Stimulated activated CD4-positive, alpha-beta T cell treated with anti-CD3 and anti-CD28 coated beads, Interleukin-15, amount 100 ng/mL, for 1 hour (primary cell): ENCODE results near the gene TYMP.
A peak's percentile ranks its signal among the peaks of the same experiment; 100 is the strongest.
"Not testable (repeated sequence)": the region's sequence is repeated elsewhere in the genome, so short reads cannot be mapped to it uniquely, and the experiment has no call there.

Source experiments
- DNase-seq, 2 donors: peaks; one replicate each; pipeline ENCODE4 v3.0.0-alpha.2; 2020; ENCODE audit warnings: low read depth in 1 of 2, low spot score in 1 of 2

TYMP gene

DNA sequence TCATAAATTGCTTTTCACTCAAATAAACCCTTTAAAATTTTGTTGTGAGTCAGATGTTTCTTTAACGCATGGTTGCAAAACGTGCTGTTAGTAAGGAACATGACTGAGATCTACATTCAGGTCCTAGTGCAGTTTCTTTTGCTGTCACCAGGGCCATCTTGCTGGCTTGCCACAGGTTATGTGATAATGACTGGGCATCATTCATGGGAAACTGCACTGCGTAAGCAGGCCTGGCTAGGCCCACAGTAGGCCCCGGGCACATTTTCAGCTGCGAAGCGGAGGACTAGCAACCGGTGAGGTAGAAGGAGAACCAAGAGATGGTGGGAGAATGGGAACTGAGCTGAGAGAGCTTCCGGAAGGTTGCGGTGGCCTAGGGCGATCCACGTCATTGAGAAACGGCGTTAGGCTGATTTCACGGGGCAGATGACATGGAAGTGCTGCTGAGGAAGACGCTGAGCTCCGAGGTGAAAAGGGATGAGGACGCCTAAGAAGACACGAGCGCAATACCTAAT lies 12.7 kb upstream of the TYMP start:
- no peak for DNase-seq

DNA sequence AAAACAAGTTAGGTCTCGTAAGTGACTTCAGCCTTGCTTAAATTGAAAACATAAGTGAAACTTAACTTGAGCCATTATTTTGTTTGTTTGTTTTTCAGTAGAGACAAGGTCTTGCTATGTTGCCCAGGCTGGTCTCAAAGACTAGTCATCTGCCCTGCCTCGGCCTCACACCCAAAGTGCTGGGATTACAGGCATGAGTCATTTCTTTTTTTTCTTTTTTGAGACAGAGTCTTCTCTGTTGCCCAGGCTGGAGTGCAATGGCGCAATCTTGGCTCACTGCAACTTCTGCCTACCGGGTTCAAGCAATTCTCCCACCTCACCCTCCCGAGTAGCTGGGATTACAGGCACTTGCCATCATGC lies 11.8 kb upstream of the TYMP start:
- not testable (repeated sequence) for DNase-seq

DNA sequence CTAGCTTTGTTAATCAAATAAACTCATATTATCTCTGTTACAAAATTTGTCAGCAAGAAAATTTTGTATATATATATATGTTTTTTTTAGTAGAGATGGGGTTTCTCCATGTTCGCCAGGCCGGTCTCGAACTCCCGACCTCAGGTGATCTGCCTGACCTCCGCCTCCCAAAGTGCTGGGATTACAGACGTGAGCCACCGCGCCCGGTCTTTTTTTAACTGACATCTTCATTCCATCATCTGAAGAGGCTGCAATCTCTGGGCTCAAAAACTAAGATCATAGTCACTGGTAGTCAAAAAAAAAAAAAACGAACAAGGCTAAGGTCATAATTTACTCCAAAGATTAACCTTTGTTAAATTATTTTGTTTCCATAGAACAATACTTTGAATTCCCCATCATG lies 10.6 kb upstream of the TYMP start:
- no peak for DNase-seq

DNA sequence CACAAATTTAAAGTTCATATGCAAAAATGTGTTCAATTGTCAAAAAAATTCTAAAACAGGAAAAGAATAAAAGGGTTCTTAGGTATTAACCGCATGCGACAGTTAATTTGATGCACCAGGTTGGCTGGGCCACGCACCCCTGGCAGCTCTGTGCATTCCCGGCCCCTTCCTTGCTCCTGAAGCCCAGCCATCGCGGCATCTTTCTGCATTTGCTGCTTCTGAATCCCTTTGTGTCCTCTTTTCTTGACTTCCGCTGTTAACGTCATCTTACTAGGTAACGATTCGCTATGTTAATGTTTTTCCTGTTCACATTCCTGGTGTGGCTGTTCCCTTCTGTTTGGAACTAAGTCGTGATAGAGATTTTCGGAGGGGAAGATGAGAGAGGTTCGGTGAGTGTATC lies 8.0 kb upstream of the TYMP start:
- DNase-seq = no peak

DNA sequence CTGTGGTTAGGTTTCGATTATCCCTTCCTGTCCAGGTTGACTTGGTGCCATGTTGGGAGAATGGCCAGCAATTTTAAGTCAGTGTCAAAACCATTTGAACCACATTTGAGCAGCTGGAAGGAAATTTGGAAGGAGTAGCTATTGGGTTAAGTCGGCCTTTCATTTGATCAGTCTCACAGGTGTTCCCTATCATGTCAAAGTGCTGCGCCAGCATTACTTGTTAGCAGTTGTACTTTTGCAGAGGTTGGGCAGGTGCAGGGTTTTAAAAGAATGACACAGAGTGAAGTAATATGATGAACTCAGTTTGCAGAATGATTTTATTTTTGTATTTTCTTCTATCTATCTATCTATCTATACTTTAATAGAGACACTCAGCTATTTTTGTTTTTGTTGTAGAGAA lies 6.4 kb upstream of the TYMP start:
- no peak for DNase-seq

DNA sequence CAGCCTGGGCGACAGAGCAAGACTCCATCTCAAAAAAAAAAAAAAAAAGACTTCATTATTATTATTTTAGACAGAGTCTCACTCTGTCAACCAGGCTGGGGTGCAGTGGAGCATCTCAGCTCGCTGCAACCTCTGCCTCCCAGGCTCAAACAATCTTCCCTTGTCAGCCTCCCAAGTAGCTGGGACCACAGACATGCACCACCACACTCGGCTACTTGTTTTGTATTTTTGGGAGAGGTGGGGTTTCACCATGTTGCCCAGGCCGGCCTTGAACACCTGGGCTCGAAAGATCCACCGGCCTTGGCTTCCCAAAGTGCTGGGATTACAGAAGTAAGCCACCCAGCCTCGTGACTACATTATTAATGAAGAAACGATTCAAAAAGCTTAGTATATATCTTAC lies 5.3 kb upstream of the TYMP start:
- no peak for DNase-seq

DNA sequence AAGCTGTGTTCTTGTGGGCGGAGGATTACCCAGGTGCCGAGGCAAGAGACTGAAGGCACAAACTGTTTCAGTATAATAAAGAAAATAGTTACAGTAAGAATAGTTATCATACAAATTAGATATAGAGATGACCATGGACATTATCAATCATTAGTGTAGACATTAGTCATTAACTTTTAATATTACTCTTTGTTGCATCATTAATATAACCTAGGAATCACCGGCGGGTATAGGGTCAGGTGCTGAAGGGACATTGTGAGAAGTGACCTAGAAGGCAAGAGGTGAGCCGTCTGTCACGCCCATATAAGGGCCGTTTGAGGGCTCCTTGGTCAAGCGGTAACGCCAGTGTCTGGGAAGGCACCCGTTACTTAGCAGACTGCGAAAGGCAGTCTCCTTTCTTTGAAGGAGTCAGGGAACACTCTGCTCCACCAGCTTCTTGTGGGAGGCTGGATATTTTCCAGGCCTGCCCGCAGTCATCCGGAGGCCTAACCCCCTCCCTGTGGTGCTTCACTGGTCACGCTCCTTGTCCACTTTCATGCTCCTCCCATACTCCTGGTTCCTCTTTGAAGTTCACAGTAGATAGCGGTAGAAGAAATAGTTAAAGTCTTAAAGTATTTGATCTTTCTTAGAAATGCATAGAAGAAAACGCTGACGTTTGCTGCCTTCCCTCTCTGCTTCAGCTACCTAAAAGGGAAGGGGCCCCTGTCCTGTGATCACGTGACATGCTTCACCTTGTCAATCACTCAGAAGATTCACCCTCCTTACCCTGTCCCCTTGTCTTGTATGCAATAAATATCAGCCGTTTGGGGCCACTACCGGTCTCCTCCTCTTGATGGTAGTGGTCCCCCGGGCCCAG lies 4.3 kb upstream of the TYMP start:
- not testable (repeated sequence) for DNase-seq

DNA sequence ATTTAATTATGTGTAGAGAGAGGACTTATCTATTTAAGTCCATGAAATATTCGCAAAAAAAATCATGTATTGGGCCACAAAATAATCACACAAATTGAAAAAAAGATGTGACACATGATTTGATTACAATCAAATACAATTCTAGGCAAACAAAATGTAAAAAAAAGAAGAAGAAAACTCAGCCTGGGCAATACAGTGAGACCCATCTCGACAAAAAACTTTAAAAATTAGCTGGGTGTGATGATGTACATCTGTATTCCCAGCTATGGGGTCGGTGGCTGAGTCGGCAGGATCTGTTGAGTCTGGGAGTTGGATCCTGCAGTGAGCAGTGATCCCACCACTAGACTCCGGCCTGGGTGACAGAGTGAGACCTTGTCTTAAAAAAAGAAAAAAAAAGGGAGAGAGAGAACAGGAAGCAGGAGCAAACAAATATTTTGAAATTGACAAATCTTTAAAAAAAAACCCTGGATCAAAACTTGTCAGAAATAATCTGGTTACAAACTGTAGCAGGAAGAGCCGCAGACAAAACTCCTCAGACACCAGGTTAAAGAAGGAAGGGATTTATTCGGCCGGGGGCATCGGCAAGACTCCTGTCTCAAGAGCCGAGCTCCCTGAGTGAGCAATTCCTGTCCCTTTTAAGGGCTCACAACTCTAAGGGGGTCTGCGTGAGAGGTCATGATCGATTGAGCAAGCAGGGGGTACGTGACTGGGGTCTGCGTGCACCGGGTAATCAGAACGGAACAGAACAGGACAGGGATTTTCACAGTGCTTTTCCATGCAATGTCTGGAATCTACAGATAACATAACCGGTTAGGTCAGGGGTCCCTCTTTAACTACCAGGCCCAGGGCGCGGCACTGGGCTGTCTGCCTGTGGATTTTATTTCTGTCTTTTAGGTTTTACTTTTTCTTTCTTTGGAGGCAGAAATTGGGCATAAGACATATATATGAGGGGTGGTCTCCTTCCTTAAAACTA lies 3.3 kb upstream of the TYMP start:
- DNase-seq = no peak

DNA sequence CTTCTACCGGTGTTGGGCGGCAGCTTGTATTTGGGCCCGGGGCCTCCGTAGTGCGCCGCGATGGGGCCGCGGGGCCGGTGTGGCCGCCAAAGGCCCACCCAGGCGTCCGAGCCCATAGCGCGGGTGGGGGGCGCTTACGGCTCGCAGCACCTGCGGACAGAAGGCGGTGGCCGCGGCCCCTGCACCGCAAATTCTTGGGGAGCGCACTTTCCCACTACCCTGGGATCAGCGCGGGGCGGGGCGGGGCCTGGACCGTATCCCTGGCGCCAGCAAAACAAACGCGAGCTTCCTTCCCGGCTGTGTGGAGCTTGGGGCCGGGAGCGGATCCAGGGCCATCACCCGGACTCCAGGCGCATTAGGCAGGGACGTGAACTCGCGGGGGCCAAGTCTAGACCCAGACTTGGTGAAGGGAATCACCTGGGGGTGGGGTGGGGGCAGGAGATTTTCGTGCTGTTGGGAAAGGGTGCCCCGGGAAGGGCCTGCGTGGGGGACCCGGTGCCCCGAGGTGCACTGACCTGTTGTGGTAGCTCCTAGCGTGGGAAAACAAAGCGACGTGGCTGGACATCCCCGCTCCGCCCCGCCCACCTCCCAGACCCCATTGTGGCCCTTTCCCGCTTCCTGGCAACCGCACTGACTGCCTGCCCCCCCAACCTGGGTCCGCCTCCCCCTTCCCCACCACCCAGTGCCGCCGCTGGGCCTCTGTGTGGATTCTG lies 2.3 kb upstream of the TYMP start:
- DNase-seq = no peak

DNA sequence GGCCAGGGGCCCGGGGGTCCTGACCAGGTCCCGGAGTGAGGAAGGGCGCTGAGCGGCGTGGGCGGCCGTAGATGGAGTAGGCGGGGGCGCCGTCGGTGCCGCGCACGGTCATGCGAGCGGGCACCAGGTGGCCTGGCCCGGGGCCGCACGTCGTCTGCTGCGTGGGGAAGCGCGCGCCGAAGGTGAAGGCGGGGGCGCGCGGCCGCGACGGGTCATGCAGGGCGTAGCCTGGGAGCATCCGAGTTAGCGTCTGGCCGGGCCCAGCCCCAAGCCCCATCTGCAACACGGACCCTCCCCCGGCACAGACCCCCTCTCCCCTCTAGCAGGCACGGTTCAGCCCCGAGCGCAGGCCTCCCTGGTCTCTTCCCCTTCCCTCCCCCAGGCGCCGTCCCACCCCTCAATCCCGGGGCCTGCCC lies 1.7 kb upstream of the TYMP start:
- peak; percentile 50 to 61 for DNase-seq

DNA sequence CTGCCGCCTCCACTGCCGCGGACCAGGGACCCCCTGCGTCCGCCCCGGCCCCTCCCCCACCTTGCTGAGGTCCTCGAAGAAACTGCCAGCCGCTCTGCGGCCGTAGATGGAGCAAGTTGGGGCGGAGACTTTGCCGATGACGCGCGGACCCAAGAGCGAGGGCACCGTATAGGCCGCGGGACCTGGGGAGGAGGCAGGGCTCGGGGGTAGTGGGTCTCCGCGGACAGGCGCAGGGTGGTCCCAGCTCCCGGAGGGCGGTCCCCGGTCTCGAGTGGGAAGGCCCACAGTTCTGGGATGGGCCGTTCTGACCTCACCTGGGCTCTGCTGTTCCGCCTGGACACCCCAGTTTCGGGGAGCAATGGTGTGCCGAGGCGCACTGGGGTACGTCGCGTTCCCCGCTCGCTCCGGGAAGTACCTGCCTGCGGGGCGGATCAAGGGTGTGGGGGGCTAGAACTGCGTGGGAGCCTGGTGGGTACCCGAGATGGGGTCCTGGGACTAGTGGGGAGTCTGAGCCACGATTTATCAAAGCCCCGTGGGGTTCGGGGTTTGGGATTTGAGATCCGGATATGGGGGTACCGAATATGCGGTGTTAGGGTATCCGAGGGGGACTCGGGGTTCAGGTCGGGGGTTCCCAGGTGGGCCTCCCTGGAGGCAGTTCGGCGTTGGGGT lies 1.2 kb upstream of the TYMP start:
- peak; percentile 65 to 67 for DNase-seq

DNA sequence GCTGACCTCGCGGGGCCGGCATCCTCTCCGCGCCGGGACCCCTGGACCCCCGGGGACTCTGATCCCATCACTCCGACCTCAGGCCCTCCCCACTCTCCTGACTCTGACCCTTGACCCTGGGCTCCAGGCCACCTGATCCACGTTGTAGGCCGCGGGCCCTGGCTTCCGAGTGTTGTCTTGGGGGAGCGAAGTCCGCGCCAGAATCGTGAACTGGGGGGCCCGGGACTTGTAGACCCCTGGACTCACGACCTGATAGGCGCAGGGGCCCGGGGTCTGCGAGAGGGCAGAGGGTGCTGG lies 716 bp upstream of the TYMP start:
- DNase-seq = no peak

DNA sequence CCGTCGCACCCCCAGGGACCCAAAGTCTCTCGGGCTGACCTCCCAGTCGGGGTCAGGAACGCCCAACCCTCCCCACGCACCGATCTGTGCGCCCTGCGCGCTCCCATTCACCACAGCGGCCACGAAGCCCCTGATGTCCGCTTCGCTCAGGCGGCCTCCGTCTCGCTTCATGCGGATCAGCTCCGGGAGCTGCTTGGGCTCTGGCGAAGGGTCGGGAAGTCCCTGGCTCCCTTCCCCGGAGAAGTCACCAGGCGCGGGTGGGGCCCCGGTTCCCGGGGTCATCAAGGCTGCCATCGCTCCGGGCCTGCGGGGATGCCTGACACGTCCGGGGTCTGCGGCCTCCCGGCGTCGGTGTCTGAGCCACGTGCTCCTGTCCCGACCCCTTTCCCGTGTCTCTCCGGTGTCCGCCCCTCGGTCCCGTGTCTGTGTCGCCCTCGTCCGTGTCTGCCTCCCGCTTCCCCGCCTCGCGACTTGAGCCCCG lies 356 bp downstream of the TYMP start:
- no peak for DNase-seq

DNA sequence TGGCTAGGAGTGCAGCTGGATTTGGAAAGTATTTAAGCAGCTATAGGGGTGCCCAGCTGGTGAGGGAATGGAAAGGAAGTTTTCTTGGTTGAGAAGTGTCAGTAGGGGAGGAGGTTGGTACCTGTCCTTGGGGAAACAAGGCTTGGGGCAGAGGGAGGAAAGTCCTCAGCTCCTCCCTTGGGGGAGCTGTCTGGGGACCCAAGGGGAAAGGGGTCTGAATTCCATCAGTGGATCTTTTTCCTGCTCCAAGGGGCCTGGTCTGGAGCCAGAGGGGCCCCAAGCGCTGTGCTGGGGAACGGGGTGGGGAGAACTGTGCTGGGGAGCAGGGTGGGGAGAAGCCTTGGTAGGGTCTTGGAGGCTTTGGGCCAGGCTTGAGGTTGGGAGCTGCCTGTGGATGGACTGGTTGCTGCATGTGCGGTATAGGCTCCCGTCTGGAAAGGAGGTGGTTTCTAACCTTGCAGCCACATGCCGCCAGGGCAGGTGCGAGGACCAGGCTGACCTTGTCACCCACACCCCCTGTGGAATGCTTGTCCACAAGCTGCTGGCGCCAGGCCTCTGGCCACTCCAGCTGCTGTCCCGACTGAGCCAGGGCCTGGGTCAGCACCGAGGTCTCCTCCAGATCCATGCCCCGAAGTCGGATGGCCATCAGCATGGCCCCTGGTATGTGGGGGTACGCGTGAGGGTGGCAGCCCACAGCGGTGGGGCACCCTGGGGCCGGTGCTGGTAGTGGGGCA lies 963 bp downstream of the TYMP start:
- DNase-seq = no peak

DNA sequence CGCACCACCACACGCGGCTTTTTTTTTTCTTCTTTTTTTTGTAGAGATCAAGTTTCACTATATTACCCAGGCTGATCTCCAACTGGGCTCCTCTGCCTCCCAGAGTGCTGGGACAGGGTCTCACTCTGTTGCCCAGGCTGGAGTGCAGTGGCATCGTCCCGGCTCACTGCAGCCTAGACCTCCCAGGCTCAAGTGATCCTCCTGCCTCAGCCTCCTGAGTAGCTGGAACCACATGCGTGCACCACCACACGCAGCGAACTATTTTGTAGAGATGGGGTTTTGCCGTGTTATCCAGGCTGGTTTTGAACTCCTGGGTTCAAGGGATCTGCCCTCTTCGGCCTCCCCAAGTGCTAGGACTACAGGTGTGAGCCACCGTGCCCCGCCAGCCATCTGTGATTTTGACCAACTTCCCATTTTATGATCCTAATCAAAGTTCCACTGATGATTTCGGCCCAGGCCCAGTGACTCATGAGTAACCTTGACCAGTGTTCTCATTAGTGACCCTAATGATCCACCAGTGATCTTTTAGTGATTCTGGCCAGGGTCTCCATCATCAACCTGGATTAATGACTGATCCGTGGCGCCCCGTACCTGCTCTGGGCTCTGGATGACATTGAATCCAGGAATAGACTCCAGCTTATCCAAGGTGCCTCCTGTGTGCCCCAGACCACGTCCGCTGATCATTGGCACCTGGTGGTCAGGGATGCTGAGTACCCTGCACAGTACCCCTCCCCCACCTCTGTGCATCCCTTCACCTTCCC lies 1.7 kb downstream of the TYMP start:
- no peak for DNase-seq

DNA sequence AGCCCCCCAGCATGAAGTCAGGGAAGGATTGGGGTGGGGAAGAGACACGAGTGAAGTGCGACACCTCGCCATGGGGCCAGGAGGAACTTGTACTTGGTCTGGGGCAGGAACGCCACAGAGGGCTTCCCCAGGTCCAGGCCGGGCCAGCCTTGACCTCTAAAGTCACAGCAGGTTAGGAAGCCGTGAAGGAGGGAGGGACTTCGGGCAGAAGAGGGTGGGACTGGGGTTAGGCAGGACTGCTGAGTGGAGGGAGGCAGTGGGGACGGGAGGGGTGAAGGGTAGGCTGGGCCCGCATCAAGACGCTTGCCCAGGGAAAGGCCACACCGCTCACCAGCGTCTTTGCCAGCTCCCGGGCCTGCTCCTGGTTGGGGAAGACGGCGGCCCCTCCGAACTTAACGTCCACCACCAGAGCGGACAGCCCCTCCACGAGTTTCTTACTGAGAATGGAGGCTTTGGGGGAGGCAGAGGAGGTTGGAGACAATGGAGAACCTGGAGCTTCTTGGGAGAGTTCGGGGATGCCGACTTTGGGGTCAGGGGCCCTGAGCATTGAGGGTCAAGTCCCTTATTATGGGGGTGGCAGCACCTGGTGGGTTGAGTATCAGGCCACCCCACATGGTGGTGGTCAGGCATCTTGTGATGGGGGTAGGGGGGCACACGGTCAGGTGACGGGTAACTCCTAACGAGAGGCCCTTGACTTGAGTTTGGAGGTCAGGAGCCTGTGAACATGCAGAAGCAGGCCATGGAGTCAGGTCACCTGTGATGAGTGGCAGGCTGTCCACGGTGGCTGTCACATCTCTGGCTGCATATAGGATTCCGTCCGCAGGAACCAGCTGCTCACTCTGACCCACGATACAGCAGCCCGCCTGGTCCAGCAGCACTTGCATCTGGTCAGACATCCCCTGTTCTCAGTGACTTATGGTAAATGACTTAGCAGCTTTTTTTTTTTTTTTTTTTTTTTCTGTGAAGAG lies 2.7 kb downstream of the TYMP start:
- DNase-seq = no peak

DNA sequence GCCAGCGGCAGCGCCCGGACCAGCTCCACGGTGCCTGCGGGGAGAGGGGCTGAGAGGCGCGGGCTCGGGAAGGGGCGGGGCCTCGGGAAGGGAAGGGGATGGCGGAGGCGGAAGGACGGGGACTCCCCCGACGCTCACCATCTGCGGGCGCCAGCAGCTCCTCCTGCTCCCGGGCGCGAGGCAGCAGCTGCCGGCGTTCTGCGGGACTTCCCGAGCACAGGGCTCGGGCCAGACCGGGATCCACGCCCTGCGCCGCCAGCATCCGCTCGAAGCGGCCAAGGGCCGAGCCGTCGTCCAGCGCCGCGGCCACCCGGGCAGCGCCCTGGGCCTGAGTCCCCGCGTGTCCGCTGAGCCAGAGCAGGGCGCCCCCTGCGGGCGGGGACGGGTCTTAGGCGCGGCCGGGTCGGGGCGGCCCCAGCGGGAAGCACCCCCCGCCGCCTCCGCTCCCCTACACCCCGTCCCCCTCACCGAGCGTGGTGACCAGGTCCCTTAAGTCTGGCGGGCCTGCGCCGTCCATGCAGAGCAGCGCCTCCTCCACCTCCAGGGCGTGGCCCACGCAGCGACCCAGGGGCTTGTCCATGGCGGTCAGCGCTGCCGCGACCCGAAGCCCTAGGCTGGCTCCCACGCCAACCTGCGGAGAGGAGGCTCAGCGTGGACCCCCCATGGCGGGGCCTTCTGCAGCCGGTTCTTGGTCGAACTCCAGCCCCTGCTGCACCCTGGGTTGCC lies 3.5 kb downstream of the TYMP start:
- DNase-seq = peak; percentile 65 to 78

DNA sequence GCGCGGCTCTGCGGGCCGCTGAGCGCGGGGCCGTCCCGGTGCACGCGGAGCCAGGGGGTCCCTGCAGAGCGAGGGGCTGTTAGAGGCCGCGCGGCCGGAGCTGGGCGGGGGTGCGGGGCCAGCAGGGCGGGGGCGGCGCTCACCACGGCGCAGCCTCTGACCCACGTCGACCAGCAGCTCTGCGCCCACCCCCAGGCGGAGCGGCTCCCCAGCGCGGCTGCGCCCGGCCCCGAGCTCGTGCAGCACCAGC lies 4.0 kb downstream of the TYMP start:
- no peak for DNase-seq
